Measurements from ENCODE around the gene ITGA2. TPM values are rescaled to one million over a fixed set of nuclear protein-coding genes. Genes with fewer than 3 reads are reported as not detected.

ITGA2 gene
- total RNA-seq, 1 donor from 2014 or later, result 4.7 TPM

- TF ChIP-seq CTCF (IDR thresholded peaks at IDR 0.05; ENCODE audit: unreplicated experiment), result no peak
- no peaks in the 10 kb centered on the region for H3K9me3 Mint-ChIP-seq
- H3K4me1 Mint-ChIP-seq, result peaks cover 20% of the 10 kb centered on the region
- no peak for DNase-seq (ENCODE audit: low spot score in 2 of 2, unreplicated experiment in 2 of 2)
- H3K27ac Mint-ChIP-seq, result no peak overlapping the region
- no peaks in the 10 kb centered on the region for H3K36me3 Mint-ChIP-seq
- no peak overlapping the region for H3K4me3 Mint-ChIP-seq
- H3K27me3 Mint-ChIP-seq (ENCODE audit: low read depth), result peaks cover 8% of the 10 kb centered on the region
Measured at GRCh38 chr5:52995095-52995494, 5.9 kb downstream of the ITGA2 start.

DNA sequence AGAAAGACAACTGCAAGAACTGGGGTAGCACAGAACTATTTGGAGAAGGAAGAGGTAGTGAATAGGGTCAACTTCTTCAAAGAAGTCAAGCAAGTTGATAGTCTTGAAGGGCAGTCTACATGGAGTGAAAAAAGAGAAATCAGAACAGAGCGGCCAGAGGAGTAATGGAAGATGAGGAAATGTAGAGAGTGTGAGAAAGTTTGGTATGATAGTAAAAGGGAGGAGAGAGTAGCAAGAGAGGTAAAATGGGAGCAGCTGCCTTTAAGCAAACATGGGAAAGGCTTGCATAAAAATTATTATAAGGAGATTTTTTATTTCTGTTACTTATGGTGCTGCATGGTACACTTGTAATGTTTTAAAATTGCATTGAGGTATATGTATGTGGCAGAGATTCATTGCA lies 6.8 kb downstream of the ITGA2 start:
- Mint-ChIP-seq H3K27ac (no peak overlapping the region), H3K27me3 (ENCODE audit: low read depth) (peaks cover 6% of the 10 kb centered on the region), H3K4me3 (no peak overlapping the region), H3K4me1 (peaks cover 13% of the 10 kb centered on the region), H3K9me3 (no peaks in the 10 kb centered on the region), H3K36me3 (no peaks in the 10 kb centered on the region)
- TF ChIP-seq CTCF (IDR thresholded peaks at IDR 0.05; ENCODE audit: unreplicated experiment), result no peak
- no peak for DNase-seq (ENCODE audit: low spot score in 2 of 2, unreplicated experiment in 2 of 2)

DNA sequence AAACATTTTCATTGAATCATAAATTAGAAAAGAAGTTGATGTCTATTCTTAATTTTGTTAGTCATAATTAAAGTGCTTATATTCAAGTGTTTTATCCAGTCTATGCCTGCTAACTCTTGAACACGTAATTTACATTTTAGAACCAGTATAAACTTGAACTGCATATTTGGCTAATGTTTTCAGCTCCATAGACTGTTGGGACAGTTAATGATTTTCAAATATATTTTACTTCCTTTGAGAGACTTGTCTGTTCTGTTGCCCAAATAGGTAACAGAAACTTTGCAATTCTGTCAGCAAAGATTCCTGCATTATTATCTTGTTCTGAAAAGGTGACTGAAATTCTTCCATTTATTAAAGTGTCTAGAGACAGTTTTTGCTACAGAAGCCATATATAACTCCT lies 7.8 kb downstream of the ITGA2 start:
- H3K27ac Mint-ChIP-seq, result no peak overlapping the region
- H3K9me3 Mint-ChIP-seq, result no peaks in the 10 kb centered on the region
- peaks cover 6% of the 10 kb centered on the region for H3K27me3 Mint-ChIP-seq (ENCODE audit: low read depth)
- no peak overlapping the region for H3K4me3 Mint-ChIP-seq
- TF ChIP-seq CTCF (IDR thresholded peaks at IDR 0.05; ENCODE audit: unreplicated experiment), result no peak
- no peaks in the 10 kb centered on the region for H3K36me3 Mint-ChIP-seq
- no peak for DNase-seq (ENCODE audit: low spot score in 2 of 2, unreplicated experiment in 2 of 2)
- H3K4me1 Mint-ChIP-seq, result peaks cover 13% of the 10 kb centered on the region

DNA sequence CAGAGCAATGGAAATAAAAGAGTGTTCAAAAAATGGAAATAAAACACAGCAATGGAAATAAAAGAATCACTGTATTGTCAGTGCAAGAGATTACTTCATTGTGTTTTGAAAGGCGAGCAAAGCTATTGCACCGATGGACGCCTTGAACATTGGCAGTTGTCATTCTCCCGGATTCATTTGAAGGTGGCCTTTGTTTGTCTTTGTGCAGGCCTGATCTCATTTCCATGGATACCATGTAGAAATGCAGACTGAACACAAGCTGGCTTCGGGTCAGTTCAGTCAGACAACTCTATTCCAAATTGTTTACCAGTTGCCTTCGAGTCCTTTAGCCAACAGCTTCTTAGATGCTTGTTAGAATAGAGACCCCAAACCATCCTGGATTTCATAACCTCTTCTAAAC lies 8.3 kb downstream of the ITGA2 start:
- no peak for TF ChIP-seq CTCF (IDR thresholded peaks at IDR 0.05; ENCODE audit: unreplicated experiment)
- H3K4me1 Mint-ChIP-seq, result peaks cover 13% of the 10 kb centered on the region
- H3K9me3 Mint-ChIP-seq, result no peaks in the 10 kb centered on the region
- H3K36me3 Mint-ChIP-seq, result no peaks in the 10 kb centered on the region
- H3K27ac Mint-ChIP-seq, result no peak overlapping the region
- H3K4me3 Mint-ChIP-seq, result no peak overlapping the region
- no peak for DNase-seq (ENCODE audit: low spot score in 2 of 2, unreplicated experiment in 2 of 2)
- peaks cover 2% of the 10 kb centered on the region for H3K27me3 Mint-ChIP-seq (ENCODE audit: low read depth)

- H3K9me3 Mint-ChIP-seq, result no peaks in the 10 kb centered on the region
- no peaks in the 10 kb centered on the region for H3K27me3 Mint-ChIP-seq (ENCODE audit: low read depth)
- no peak for TF ChIP-seq CTCF (IDR thresholded peaks at IDR 0.05; ENCODE audit: unreplicated experiment)
- H3K4me3 Mint-ChIP-seq, result no peak overlapping the region
- no peaks in the 10 kb centered on the region for H3K36me3 Mint-ChIP-seq
- H3K4me1 Mint-ChIP-seq, result peaks cover 13% of the 10 kb centered on the region
- DNase-seq (ENCODE audit: low spot score in 2 of 2, unreplicated experiment in 2 of 2), result no peak
- no peak overlapping the region for H3K27ac Mint-ChIP-seq
Measured at GRCh38 chr5:52998552-52999313, 9.6 kb downstream of the ITGA2 start.
